WTC11 (cell line): Measurements from ENCODE around the gene SLC25A19.
"Not testable (repeated sequence)": the region's sequence is repeated elsewhere in the genome, so short reads cannot be mapped to it uniquely, and the experiment has no call there.

ENCODE experiments used
- FOXK1 ChIP-seq: sonication (generic); formaldehyde crosslinking; IDR thresholded peaks from 2 replicates; pipeline ENCODE4 v1.8.0; 2022; ENCODE audit warnings: mild to moderate bottlenecking, moderate library complexity, missing genetic modification reagents
- TF ChIP-seq, protein P1 (sequence below): fragments of 200-600 bp; IDR thresholded peaks from 2 replicates; pipeline ENCODE4 v1.8.0; 2022; ENCODE audit warnings: antibody characterized with exemption
- TF ChIP-seq, protein P2 (sequence below): sonication (generic); formaldehyde crosslinking; IDR thresholded peaks from 2 replicates; pipeline ENCODE4 v1.8.1; 2022; ENCODE audit warnings: low read depth, missing genetic modification reagents, borderline replicate concordance
- TF ChIP-seq, protein P3 (sequence below): sonication (generic); formaldehyde crosslinking; IDR thresholded peaks from 2 replicates; pipeline ENCODE4 v1.8.0; 2022; ENCODE audit warnings: mild to moderate bottlenecking, missing genetic modification reagents
- TF ChIP-seq, protein P4 (sequence below): sonication (generic); formaldehyde crosslinking; IDR thresholded peaks from 2 replicates; pipeline ENCODE4 v1.8.0; 2022; ENCODE audit warnings: mild to moderate bottlenecking, missing genetic modification reagents

DNA sequence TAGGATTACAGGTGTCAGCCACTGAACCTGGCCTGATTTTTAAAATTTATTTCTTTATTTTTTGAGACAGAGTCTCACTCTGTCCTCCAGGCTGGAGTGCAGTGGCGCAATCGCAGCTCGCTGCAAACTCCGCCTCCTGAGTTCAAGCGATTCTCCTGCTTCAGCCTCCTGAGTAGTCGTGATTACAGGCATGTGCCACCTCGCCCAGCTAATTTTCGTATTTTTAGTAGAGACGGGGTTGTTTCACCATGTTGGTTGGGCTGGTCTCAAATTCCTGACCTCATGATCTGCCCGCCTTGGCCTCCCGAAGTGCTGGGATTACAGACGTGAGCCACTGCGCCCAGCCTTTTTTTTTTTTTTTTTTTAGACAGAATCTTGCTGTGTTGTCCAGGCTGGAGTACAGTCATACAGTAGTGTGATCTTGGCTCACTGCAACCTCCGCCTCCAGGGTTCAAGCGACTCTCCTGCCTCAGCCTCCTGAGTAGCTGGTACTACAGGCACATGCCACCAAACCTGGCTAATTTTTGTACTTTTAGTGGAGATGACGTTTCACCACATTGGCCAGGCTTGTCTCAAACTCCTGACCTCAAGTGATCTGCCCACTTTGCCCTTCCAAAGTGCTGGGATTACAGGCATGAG, 3.7 kb upstream of the SLC25A19 start:
- TF ChIP-seq, protein P1, sequence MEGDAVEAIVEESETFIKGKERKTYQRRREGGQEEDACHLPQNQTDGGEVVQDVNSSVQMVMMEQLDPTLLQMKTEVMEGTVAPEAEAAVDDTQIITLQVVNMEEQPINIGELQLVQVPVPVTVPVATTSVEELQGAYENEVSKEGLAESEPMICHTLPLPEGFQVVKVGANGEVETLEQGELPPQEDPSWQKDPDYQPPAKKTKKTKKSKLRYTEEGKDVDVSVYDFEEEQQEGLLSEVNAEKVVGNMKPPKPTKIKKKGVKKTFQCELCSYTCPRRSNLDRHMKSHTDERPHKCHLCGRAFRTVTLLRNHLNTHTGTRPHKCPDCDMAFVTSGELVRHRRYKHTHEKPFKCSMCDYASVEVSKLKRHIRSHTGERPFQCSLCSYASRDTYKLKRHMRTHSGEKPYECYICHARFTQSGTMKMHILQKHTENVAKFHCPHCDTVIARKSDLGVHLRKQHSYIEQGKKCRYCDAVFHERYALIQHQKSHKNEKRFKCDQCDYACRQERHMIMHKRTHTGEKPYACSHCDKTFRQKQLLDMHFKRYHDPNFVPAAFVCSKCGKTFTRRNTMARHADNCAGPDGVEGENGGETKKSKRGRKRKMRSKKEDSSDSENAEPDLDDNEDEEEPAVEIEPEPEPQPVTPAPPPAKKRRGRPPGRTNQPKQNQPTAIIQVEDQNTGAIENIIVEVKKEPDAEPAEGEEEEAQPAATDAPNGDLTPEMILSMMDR: not testable (repeated sequence)
- TF ChIP-seq FOXK1 (CRISPR knock-in tag): not testable (repeated sequence)
- TF ChIP-seq, protein P2, sequence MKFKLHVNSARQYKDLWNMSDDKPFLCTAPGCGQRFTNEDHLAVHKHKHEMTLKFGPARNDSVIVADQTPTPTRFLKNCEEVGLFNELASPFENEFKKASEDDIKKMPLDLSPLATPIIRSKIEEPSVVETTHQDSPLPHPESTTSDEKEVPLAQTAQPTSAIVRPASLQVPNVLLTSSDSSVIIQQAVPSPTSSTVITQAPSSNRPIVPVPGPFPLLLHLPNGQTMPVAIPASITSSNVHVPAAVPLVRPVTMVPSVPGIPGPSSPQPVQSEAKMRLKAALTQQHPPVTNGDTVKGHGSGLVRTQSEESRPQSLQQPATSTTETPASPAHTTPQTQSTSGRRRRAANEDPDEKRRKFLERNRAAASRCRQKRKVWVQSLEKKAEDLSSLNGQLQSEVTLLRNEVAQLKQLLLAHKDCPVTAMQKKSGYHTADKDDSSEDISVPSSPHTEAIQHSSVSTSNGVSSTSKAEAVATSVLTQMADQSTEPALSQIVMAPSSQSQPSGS (CRISPR knock-in tag): not testable (repeated sequence)
- TF ChIP-seq, protein P3, sequence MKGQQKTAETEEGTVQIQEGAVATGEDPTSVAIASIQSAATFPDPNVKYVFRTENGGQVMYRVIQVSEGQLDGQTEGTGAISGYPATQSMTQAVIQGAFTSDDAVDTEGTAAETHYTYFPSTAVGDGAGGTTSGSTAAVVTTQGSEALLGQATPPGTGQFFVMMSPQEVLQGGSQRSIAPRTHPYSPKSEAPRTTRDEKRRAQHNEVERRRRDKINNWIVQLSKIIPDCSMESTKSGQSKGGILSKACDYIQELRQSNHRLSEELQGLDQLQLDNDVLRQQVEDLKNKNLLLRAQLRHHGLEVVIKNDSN (CRISPR knock-in tag): not testable (repeated sequence)
- TF ChIP-seq, protein P4, sequence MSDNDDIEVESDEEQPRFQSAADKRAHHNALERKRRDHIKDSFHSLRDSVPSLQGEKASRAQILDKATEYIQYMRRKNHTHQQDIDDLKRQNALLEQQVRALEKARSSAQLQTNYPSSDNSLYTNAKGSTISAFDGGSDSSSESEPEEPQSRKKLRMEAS (CRISPR knock-in tag): not testable (repeated sequence)
